SK-N-SH (cell line): Measurements from ENCODE around the gene CDK18. TPM values are rescaled to one million over a fixed set of nuclear protein-coding genes. Genes with fewer than 3 reads are reported as not detected.

ENCODE experiments used
- CTCF ChIA-PET: fragments of 300-600, 350-600 bp; formaldehyde crosslinking; extraction: SDS; loops from one replicate; lab custom pipeline; 2021; lab: Yijun Ruan, JAX
- POLR2A ChIA-PET: fragments of 350-600 bp; sonication (Branson Sonifier 250); formaldehyde crosslinking; extraction: SDS; loops from one replicate; lab custom pipeline; 2020; ENCODE audit warnings: antibody characterized with exemption, inconsistent platforms; lab: Yijun Ruan, JAX
- DNase-seq: peaks from one replicate; pipeline ENCODE4 v3.0.0; 2012
- H2AFZ ChIP-seq: fragments of 200-600 bp; sonication (generic); 2 replicates; pipeline ENCODE4 v1.8.1; 2016; ENCODE audit warnings: antibody characterized with exemption, mild to moderate bottlenecking, low read depth
- H3F3A ChIP-seq: fragments of 200-600 bp; sonication (generic); replicated peaks from 2 replicates; pipeline ENCODE3; 2016; ENCODE audit warnings: antibody characterized with exemption, mild to moderate bottlenecking; ENCODE audit not compliant: insufficient read depth
- H3K27ac ChIP-seq, 2 experiments: fragments of 200-500 bp in 1 of 2; fragments of 200-600 bp in 1 of 2; sonication (Bioruptor generic) in 1 of 2; sonication (generic), shearing (Covaris generic) in 1 of 2; 2 replicates each; pipeline versions ENCODE4 v1.5.1 to v1.6.1; 2014 to 2016; ENCODE audit warnings: low read depth in 2 of 2, inconsistent platforms in 1 of 2, low read length in 1 of 2, mild to moderate bottlenecking in 1 of 2, mixed read lengths in 1 of 2
- H3K27me3 ChIP-seq: fragments of 200-600 bp; sonication (generic), shearing (Covaris generic); 2 replicates; pipeline ENCODE4 v1.6.1; 2016; ENCODE audit warnings: mixed run types; ENCODE audit not compliant: insufficient read depth
- H3K36me3 ChIP-seq, 2 experiments: fragments of 200-500 bp in 1 of 2; fragments of 200-600 bp in 1 of 2; sonication (Bioruptor generic) in 1 of 2; sonication (generic) in 1 of 2; replicated peaks in 1 of 2; 2 replicates each; pipeline versions ENCODE3 to v1.5.1; 2014 to 2016; ENCODE audit warnings: low read length in 1 of 2, mild to moderate bottlenecking in 1 of 2; ENCODE audit not compliant: insufficient read depth in 2 of 2, control insufficient read depth in 1 of 2
- H3K4me1 ChIP-seq, 2 experiments: fragments of 200-500 bp in 1 of 2; fragments of 200-600 bp in 1 of 2; sonication (Bioruptor generic) in 1 of 2; sonication (generic), shearing (Covaris generic) in 1 of 2; 2 replicates each; pipeline versions ENCODE4 v1.5.1 to v1.6.1; 2014 to 2016; ENCODE audit warnings: low read depth in 1 of 2, low read length in 1 of 2, mixed run types in 1 of 2; ENCODE audit not compliant: insufficient read depth in 2 of 2, control insufficient read depth in 1 of 2
- H3K4me2 ChIP-seq: fragments of 200-600 bp; sonication (generic), shearing (Covaris generic); 2 replicates; pipeline ENCODE4 v1.6.1; 2017; ENCODE audit warnings: mixed run types
- H3K4me3 ChIP-seq, 2 experiments: fragments of 200-500 bp in 1 of 2; fragments of 200-600 bp in 1 of 2; sonication (Bioruptor generic) in 1 of 2; sonication (generic), shearing (Covaris generic) in 1 of 2; 2 replicates each; pipeline versions ENCODE4 v1.5.1 to v1.8.1; 2014 to 2016; ENCODE audit warnings: low read depth in 2 of 2, inconsistent platforms in 1 of 2, low read length in 1 of 2, mild to moderate bottlenecking in 1 of 2, mixed read lengths in 1 of 2, moderate library complexity in 1 of 2
- H3K79me2 ChIP-seq: fragments of 200-600 bp; sonication (generic); 2 replicates; pipeline ENCODE4 v1.8.1; 2017; ENCODE audit warnings: mild to moderate bottlenecking; ENCODE audit not compliant: insufficient read depth
- H3K9ac ChIP-seq: fragments of 200-600 bp; sonication (generic); 2 replicates; pipeline ENCODE4 v1.6.1; 2017; ENCODE audit warnings: mixed run types
- H3K9me2 ChIP-seq: fragments of 200-600 bp; sonication (generic); 2 replicates; pipeline ENCODE4 v1.6.1; 2017; ENCODE audit warnings: mixed run types
- H3K9me3 ChIP-seq: fragments of 200-600 bp; sonication (generic); 2 replicates; pipeline ENCODE4 v1.6.1; 2017; ENCODE audit warnings: mixed run types, mild to moderate bottlenecking, moderate library complexity
- H4K20me1 ChIP-seq: fragments of 200-600 bp; sonication (generic); 2 replicates; pipeline ENCODE4 v1.6.1; 2017; ENCODE audit warnings: mild to moderate bottlenecking, mixed run types; ENCODE audit not compliant: insufficient read depth
- ELF1 ChIP-seq: IDR thresholded peaks from 2 replicates; pipeline ENCODE4 v1.4.0; 2012
- FOSL2 ChIP-seq: IDR thresholded peaks from 2 replicates; pipeline ENCODE4 v1.4.0; 2012; ENCODE audit warnings: low read depth, mild to moderate bottlenecking, moderate library complexity, borderline replicate concordance
- FOXJ3 ChIP-seq: sonication (generic); formaldehyde crosslinking; IDR thresholded peaks from 2 replicates; pipeline ENCODE4 v1.5.1; 2020; ENCODE audit warnings: mild to moderate bottlenecking, missing genetic modification reagents
- GATA2 ChIP-seq: sonication (generic); formaldehyde crosslinking; IDR thresholded peaks from 2 replicates; pipeline ENCODE4 v1.5.0; 2020; ENCODE audit warnings: mild to moderate bottlenecking, missing genetic modification reagents
- JUND ChIP-seq: IDR thresholded peaks from 2 replicates; pipeline ENCODE4 v1.4.0; 2012
- MAX ChIP-seq: IDR thresholded peaks from 2 replicates; pipeline ENCODE4 v1.4.0; 2012; ENCODE audit warnings: low read depth
- MXI1 ChIP-seq: IDR thresholded peaks from 2 replicates; pipeline ENCODE4 v1.6.1; 2012; ENCODE audit warnings: mild to moderate bottlenecking, low read depth, low read length, improper control_type of control experiment
- NFIC ChIP-seq: IDR thresholded peaks from 2 replicates; pipeline ENCODE4 v1.4.0; 2012; ENCODE audit warnings: borderline replicate concordance
- NRF1 ChIP-seq: IDR thresholded peaks from 2 replicates; pipeline ENCODE4 v1.6.1; 2012; ENCODE audit warnings: low read depth, mild to moderate bottlenecking, low read length
- PBX3 ChIP-seq: IDR thresholded peaks from 2 replicates; pipeline ENCODE4; 2012
- RAD21 ChIP-seq: IDR thresholded peaks from 2 replicates; pipeline ENCODE4 v1.6.1; 2012; ENCODE audit warnings: mild to moderate bottlenecking, low read length
- SMC3 ChIP-seq: IDR thresholded peaks from 2 replicates; pipeline ENCODE4 v1.6.1; 2012; ENCODE audit warnings: low read depth, low read length, improper control_type of control experiment
- TCF12 ChIP-seq: IDR thresholded peaks from 2 replicates; pipeline ENCODE4 v1.4.0; 2012
- TEAD4 ChIP-seq: IDR thresholded peaks from 2 replicates; pipeline ENCODE4 v1.4.0; 2012; ENCODE audit warnings: mild to moderate bottlenecking, borderline replicate concordance; ENCODE audit not compliant: insufficient read depth
- USF2 ChIP-seq: fragments of 150-350 bp; IDR thresholded peaks from 2 replicates; pipeline ENCODE4 v1.6.1; 2017; ENCODE audit warnings: antibody characterized with exemption, low read length, low read depth, borderline replicate concordance
- WGBS: methylation state at CpG from one replicate; pipeline ENCODE4 v1.1.6; 2017; ENCODE audit warnings: low lambda C conversion rate; 5-methylcytosine and 5-hydroxymethylcytosine counted together
- polyA plus RNA-seq, 3 experiments: library from polyadenylated mRNA; depleted of rRNA; stranded (reverse); fragments of >200 nt; gene quantifications; 2 replicates each; pipeline ENCODE4 v1.2.3, GENCODE V29; 2012
- TF ChIP-seq, protein P1 (sequence below): fragments of 150-350 bp; IDR thresholded peaks from 2 replicates; pipeline ENCODE4 v1.6.1; 2016; ENCODE audit warnings: mild to moderate bottlenecking, low read depth, low read length
- TF ChIP-seq, protein P2 (sequence below): IDR thresholded peaks from 2 replicates; pipeline ENCODE4 v1.6.1; 2012; ENCODE audit warnings: mild to moderate bottlenecking, low read depth, low read length, moderate library complexity

Gene CDK18
- polyA plus RNA-seq, 1 of the 3 experiments (the other 2 are of a cell fraction) = 2.5 TPM

DNA sequence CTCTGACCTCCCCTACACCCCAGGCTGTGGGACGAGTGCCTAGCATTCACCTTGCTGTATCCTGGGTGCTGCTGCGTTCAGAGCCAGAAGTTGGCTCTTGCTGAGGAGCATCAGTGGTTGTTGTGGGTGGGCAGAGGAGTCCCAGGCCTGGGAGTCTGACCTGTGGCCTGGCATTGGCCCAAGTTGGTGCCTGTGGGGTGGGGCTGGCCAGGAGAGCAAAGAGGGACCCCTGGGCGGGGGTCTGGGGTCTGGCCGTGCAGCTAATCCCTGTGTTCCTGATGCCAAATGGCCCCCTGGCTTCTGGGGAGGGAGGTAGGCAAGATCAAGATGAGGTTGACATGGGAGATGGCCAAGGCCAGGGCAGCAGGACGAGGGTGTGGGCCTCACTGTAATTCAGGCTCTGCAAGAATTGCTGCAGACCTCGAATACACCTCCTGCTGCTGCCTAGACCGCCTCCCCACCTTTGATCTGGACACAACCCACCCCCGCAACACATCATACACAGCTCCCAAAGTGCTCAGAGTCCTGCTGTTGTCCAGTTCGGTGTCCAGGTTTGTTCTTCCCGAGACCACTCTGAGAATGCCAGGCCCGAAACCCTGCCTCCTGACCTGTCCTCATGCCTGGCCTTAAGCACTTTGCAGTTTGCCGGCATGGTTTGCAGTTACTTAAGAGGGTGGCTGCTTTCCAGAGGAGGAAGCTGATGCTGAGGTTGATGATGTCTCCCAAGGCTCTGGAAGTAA, 28.7 kb downstream of the CDK18 start:
- ChIA-PET POLR2A (no interaction called here), CTCF (interaction anchor here (0.6 to 24.3 kb wide), 8 partner anchors 11 to 179 kb away, joined by 3 to 1333 read pairs (median 12); partner anchors contain the start of genes CDK18 and ELK4)
- Histone ChIP-seq H3K4me2 (no peak overlapping the region), H4K20me1 (no peaks in the 10 kb centered on the region), H3K4me3 (no peak overlapping the region), H3K27me3 (no peaks in the 10 kb centered on the region), H3K4me1 (peaks cover 0 to 23% of the 10 kb centered on the region in 2 experiments; a peak in 1 of 4 replicates), H3K27ac (no peak overlapping the region), H3K9me2 (no peaks in the 10 kb centered on the region), H3K9ac (no peak overlapping the region), H3F3A (peaks cover 3% of the 10 kb centered on the region), H3K79me2 (no peaks in the 10 kb centered on the region), H3K9me3 (no peaks in the 10 kb centered on the region), H2AFZ (no peak overlapping the region), H3K36me3 (no peaks in the 10 kb centered on the region)
- TF ChIP-seq JUND (no peak), FOXJ3 (CRISPR knock-in tag) (no peak), NRF1 (no peak), TEAD4 (no peak), FOSL2 (no peak), USF2 (no peak), ELF1 (no peak), SMC3 (no peak), NFIC (no peak), PBX3 (no peak), MAX (no peak), RAD21 (no peak)
- TF ChIP-seq, protein P1, sequence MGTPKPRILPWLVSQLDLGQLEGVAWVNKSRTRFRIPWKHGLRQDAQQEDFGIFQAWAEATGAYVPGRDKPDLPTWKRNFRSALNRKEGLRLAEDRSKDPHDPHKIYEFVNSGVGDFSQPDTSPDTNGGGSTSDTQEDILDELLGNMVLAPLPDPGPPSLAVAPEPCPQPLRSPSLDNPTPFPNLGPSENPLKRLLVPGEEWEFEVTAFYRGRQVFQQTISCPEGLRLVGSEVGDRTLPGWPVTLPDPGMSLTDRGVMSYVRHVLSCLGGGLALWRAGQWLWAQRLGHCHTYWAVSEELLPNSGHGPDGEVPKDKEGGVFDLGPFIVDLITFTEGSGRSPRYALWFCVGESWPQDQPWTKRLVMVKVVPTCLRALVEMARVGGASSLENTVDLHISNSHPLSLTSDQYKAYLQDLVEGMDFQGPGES = no peak
- no peak for DNase-seq
- 69% methylated on average over 8 of the region's 12 CpGs for WGBS

DNA sequence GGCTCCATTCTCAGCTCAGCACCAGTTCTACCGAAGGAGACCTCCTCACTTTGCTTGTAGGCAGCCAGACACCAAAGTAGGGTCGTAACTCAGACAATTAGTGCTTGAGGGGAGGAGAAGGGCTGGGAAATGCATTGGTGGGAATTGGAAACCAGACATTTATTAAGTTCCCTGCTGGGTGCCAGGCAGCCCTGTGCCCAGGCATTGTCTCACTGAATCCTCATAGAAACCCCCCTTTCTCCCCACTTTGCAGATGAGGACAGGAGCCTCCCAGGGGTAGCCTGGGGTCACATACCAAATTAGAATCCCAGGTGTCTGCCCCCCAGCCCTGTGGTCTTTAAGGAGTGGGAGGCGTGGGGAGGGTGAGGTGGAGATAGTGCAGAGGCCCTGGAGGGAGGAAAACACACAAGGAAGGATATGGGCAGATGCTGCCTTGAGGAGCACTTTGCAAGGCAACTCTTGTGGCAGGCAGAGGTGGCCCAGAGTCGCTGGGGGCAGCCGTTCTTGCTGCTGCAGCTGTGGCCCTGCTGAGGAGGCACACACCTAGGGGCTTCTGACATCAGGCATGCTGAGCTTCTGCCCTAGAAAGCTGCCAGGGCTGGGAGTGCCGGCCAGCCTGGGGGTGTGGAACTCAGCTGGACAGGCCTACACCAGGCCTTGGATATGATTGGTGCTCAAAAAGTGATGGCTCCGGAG, 29.4 kb downstream of the CDK18 start:
- no peak overlapping the region for H3K27ac ChIP-seq
- POLR2A ChIA-PET = no interaction called here
- no peaks in the 10 kb centered on the region for H4K20me1 ChIP-seq
- no peak for DNase-seq
- H3K4me1 ChIP-seq = peaks cover 0 to 18% of the 10 kb centered on the region in 2 experiments; a peak in 1 of 4 replicates
- H3K27me3 ChIP-seq = no peaks in the 10 kb centered on the region
- H2AFZ ChIP-seq = no peak overlapping the region
- H3K9me3 ChIP-seq = no peaks in the 10 kb centered on the region
- no peak overlapping the region for H3K4me3 ChIP-seq
- H3K36me3 ChIP-seq = no peaks in the 10 kb centered on the region
- no peak overlapping the region for H3K9ac ChIP-seq
- CTCF ChIA-PET = interaction anchor here (0.6 to 24.3 kb wide), 12 partner anchors 10 to 260 kb away, joined by 3 to 1333 read pairs (median 4); partner anchors contain the start of genes CDK18 and ELK4
- H3F3A ChIP-seq = peaks cover 3% of the 10 kb centered on the region
- H3K79me2 ChIP-seq = no peaks in the 10 kb centered on the region
- H3K9me2 ChIP-seq = no peaks in the 10 kb centered on the region
- 88% methylated on average over 4 of the region's 7 CpGs for WGBS
- H3K4me2 ChIP-seq = no peak overlapping the region
- TF ChIP-seq, protein P2, sequence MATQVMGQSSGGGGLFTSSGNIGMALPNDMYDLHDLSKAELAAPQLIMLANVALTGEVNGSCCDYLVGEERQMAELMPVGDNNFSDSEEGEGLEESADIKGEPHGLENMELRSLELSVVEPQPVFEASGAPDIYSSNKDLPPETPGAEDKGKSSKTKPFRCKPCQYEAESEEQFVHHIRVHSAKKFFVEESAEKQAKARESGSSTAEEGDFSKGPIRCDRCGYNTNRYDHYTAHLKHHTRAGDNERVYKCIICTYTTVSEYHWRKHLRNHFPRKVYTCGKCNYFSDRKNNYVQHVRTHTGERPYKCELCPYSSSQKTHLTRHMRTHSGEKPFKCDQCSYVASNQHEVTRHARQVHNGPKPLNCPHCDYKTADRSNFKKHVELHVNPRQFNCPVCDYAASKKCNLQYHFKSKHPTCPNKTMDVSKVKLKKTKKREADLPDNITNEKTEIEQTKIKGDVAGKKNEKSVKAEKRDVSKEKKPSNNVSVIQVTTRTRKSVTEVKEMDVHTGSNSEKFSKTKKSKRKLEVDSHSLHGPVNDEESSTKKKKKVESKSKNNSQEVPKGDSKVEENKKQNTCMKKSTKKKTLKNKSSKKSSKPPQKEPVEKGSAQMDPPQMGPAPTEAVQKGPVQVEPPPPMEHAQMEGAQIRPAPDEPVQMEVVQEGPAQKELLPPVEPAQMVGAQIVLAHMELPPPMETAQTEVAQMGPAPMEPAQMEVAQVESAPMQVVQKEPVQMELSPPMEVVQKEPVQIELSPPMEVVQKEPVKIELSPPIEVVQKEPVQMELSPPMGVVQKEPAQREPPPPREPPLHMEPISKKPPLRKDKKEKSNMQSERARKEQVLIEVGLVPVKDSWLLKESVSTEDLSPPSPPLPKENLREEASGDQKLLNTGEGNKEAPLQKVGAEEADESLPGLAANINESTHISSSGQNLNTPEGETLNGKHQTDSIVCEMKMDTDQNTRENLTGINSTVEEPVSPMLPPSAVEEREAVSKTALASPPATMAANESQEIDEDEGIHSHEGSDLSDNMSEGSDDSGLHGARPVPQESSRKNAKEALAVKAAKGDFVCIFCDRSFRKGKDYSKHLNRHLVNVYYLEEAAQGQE = no peak
- TF ChIP-seq NFIC (no peak), MXI1 (no peak), TCF12 (no peak), GATA2 (CRISPR knock-in tag) (no peak)
- TF ChIP-seq, protein P1 = no peak
